Measurements from ENCODE around the gene EXOC1L.

The EXOC1L gene

DNA sequence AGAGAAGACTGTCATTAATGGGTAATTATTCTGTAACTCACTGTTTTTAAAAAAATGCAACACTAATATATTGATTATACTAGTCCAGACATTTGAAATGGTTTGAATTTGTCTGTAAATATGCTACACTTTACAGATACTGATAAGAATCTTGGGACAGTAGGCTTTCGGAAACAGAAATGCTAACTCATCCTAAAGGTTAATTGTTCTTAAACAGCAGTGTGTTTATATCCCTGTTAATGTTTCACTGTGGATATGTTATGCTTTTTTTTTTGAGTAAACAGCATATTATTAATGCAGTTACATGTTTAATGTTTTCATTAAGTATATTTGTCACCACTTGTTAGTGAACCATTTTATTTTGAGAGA, 65.2 kb downstream of the EXOC1L start:
- ATAC-seq = no peak
